Measurements from ENCODE around the gene AGAP1. TPM values are rescaled to one million over a fixed set of nuclear protein-coding genes. Genes with fewer than 3 reads are reported as not detected.
A peak's percentile ranks its signal among the peaks of the same experiment; 100 is the strongest.

Gene AGAP1
- total RNA-seq, 1 experiment from 2014 or later, result 56.4 TPM

- Mint-ChIP-seq H3K27ac (ENCODE audit: unreplicated experiment) (no peak overlapping the region), H3K9me3 (ENCODE audit: low read depth, unreplicated experiment) (no peaks in the 10 kb centered on the region), H3K4me3 (ENCODE audit: low read depth, unreplicated experiment) (no peak overlapping the region), H3K36me3 (ENCODE audit: insufficient read depth, unreplicated experiment) (peaks cover 4% of the 10 kb centered on the region), H3K4me1 (ENCODE audit: low read depth, unreplicated experiment) (peaks cover 12% of the 10 kb centered on the region), H3K27me3 (ENCODE audit: unreplicated experiment) (no peaks in the 10 kb centered on the region)
- no peak for TF ChIP-seq CTCF (IDR thresholded peaks at IDR 0.05; ENCODE audit: unreplicated experiment)
- no peak for DNase-seq
- intact Hi-C loops (cut with micrococcal nuclease; ENCODE audit: unreplicated experiment), result loop anchor here (5.0 kb wide), 1 partner anchor 161 kb away; no protein-coding TSS in a partner anchor
- no TSS peak for BruUV-seq (replicated peaks)
- CTCF ChIA-PET, result interaction anchor here (1.3 to 1.5 kb wide), 2 partner anchors 8 to 457 kb away, joined by 3 to 9 read pairs; no protein-coding TSS in a partner anchor
Observed at GRCh38 chr2:235592836-235593235, 99.0 kb downstream of the AGAP1 start.

- Mint-ChIP-seq H3K27ac (ENCODE audit: unreplicated experiment) (no peak overlapping the region), H3K4me3 (ENCODE audit: low read depth, unreplicated experiment) (no peak overlapping the region), H3K27me3 (ENCODE audit: unreplicated experiment) (no peaks in the 10 kb centered on the region), H3K9me3 (ENCODE audit: low read depth, unreplicated experiment) (no peaks in the 10 kb centered on the region), H3K36me3 (ENCODE audit: insufficient read depth, unreplicated experiment) (peaks cover 4% of the 10 kb centered on the region), H3K4me1 (ENCODE audit: low read depth, unreplicated experiment) (peaks cover 12% of the 10 kb centered on the region)
- no TSS peak for BruUV-seq (replicated peaks)
- CTCF ChIA-PET, result interaction anchor here (0.7 to 1.5 kb wide), 12 partner anchors 9 to 477 kb away, joined by 3 to 15 read pairs (median 4); no protein-coding TSS in a partner anchor
- peak; percentile 58 for TF ChIP-seq CTCF (IDR thresholded peaks at IDR 0.05; ENCODE audit: unreplicated experiment)
- intact Hi-C loops (cut with micrococcal nuclease; ENCODE audit: unreplicated experiment), result loop anchor here (1.0 to 5.0 kb wide), 3 partner anchors 93 to 458 kb away; no protein-coding TSS in a partner anchor
- peak; percentile 19 for DNase-seq
Observed at GRCh38 chr2:235594041-235594440, 100.2 kb downstream of the AGAP1 start.

GRCh38 chr2:235594964-235595363 is 101.1 kb downstream of the AGAP1 start:
- H3K27ac Mint-ChIP-seq (ENCODE audit: unreplicated experiment), result no peak overlapping the region
- DNase-seq, result no peak
- no peak for TF ChIP-seq CTCF (IDR thresholded peaks at IDR 0.05; ENCODE audit: unreplicated experiment)
- no peaks in the 10 kb centered on the region for H3K9me3 Mint-ChIP-seq (ENCODE audit: low read depth, unreplicated experiment)
- peaks cover 4% of the 10 kb centered on the region for H3K36me3 Mint-ChIP-seq (ENCODE audit: insufficient read depth, unreplicated experiment)
- CTCF ChIA-PET, result interaction anchor here (1.5 to 3.1 kb wide), 3 partner anchors 146 to 153 kb away, joined by 3 to 56 read pairs (median 8); no protein-coding TSS in a partner anchor
- H3K4me1 Mint-ChIP-seq (ENCODE audit: low read depth, unreplicated experiment), result peaks cover 12% of the 10 kb centered on the region
- no peak overlapping the region for H3K4me3 Mint-ChIP-seq (ENCODE audit: low read depth, unreplicated experiment)
- intact Hi-C loops (cut with micrococcal nuclease; ENCODE audit: unreplicated experiment), result loop anchor here (1.0 to 5.0 kb wide), 4 partner anchors 94 to 459 kb away; no protein-coding TSS in a partner anchor
- no TSS peak for BruUV-seq (replicated peaks)
- no peaks in the 10 kb centered on the region for H3K27me3 Mint-ChIP-seq (ENCODE audit: unreplicated experiment)

GRCh38 chr2:235595422-235596010 is 101.7 kb downstream of the AGAP1 start:
- Mint-ChIP-seq H3K4me3 (ENCODE audit: low read depth, unreplicated experiment) (no peak overlapping the region), H3K4me1 (ENCODE audit: low read depth, unreplicated experiment) (peaks cover 13% of the 10 kb centered on the region), H3K36me3 (ENCODE audit: insufficient read depth, unreplicated experiment) (peaks cover 4% of the 10 kb centered on the region), H3K27ac (ENCODE audit: unreplicated experiment) (no peak overlapping the region), H3K27me3 (ENCODE audit: unreplicated experiment) (no peaks in the 10 kb centered on the region), H3K9me3 (ENCODE audit: low read depth, unreplicated experiment) (no peaks in the 10 kb centered on the region)
- peak; percentile 56 for TF ChIP-seq CTCF (IDR thresholded peaks at IDR 0.05; ENCODE audit: unreplicated experiment)
- CTCF ChIA-PET, result interaction anchor here (1.5 to 3.1 kb wide), 3 partner anchors 146 to 152 kb away, joined by 3 to 56 read pairs (median 8); no protein-coding TSS in a partner anchor
- intact Hi-C loops (cut with micrococcal nuclease; ENCODE audit: unreplicated experiment), result loop anchor here (1.0 to 2.0 kb wide), 2 partner anchors 95 to 151 kb away; no protein-coding TSS in a partner anchor
- BruUV-seq (replicated peaks), result no TSS peak
- DNase-seq, result peak; percentile 78

Measured in Calu3 (cell line).